ENCODE measurements around the gene CDH13. TPM values are rescaled to one million over a fixed set of nuclear protein-coding genes. Genes with fewer than 3 reads are reported as not detected.

Gene CDH13
- total and polyA plus RNA-seq, 2 donors (not counting 3 experiments of a cell fraction or from before 2014, with no cell fraction given), result 96.6 to 124 TPM

- H3K4me3 ChIP-seq (replicated peaks in 1 of 3; ENCODE audit: insufficient read depth in 1 of 3, low read depth in 1 of 3, low read length in 3 of 3), result no peak overlapping the region
- TF ChIP-seq, protein P1, sequence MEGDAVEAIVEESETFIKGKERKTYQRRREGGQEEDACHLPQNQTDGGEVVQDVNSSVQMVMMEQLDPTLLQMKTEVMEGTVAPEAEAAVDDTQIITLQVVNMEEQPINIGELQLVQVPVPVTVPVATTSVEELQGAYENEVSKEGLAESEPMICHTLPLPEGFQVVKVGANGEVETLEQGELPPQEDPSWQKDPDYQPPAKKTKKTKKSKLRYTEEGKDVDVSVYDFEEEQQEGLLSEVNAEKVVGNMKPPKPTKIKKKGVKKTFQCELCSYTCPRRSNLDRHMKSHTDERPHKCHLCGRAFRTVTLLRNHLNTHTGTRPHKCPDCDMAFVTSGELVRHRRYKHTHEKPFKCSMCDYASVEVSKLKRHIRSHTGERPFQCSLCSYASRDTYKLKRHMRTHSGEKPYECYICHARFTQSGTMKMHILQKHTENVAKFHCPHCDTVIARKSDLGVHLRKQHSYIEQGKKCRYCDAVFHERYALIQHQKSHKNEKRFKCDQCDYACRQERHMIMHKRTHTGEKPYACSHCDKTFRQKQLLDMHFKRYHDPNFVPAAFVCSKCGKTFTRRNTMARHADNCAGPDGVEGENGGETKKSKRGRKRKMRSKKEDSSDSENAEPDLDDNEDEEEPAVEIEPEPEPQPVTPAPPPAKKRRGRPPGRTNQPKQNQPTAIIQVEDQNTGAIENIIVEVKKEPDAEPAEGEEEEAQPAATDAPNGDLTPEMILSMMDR (IDR thresholded peaks at IDR 0.05; ENCODE audit: extremely low read depth in 1 of 2, insufficient read depth in 1 of 2, low read depth in 1 of 2, low read length in 2 of 2), result no peak
- TF ChIP-seq POLR2A (IDR thresholded peaks at IDR 0.05; ENCODE audit: low read depth, low read length) (no peak), FOS (IDR thresholded peaks at IDR 0.05; ENCODE audit: borderline replicate concordance, insufficient read depth, low read length) (no peak), JUN (IDR thresholded peaks at IDR 0.05; ENCODE audit: borderline replicate concordance, insufficient read depth, insufficient read length, low read depth) (no peak), MYC (IDR thresholded peaks at IDR 0.05; ENCODE audit: low read depth, low read length) (no peak), POLR2AphosphoS5 (IDR thresholded peaks at IDR 0.05; ENCODE audit: insufficient read depth, low read depth, low read length) (no peak), EZH2 (IDR thresholded peaks at IDR 0.05; ENCODE audit: borderline replicate concordance, low read depth, low read length, severe bottlenecking) (no peak)
- TF ChIP-seq, protein P2, sequence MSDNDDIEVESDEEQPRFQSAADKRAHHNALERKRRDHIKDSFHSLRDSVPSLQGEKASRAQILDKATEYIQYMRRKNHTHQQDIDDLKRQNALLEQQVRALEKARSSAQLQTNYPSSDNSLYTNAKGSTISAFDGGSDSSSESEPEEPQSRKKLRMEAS (IDR thresholded peaks at IDR 0.05; ENCODE audit: insufficient read depth, insufficient read length), result no peak
- H3K9ac ChIP-seq (replicated peaks; ENCODE audit: extremely low read depth, insufficient read depth, low read length), result no peak overlapping the region
- dilution Hi-C loops (cut with MboI; ENCODE audit: extremely low pct_ligation_motif_present, low sequenced_read_pairs), result no loop called here
- no peak for DNase-seq (ENCODE audit: low read depth, low spot score)
- no peak overlapping the region for H3K4me2 ChIP-seq (ENCODE audit: insufficient read depth, low read length)
- peaks cover 27% of the 10 kb centered on the region for H3K4me1 ChIP-seq (ENCODE audit: control insufficient read depth, extremely low read depth, insufficient read depth, low read length)
- H3K36me3 ChIP-seq (ENCODE audit: control insufficient read depth in 2 of 2, extremely low read depth in 1 of 2, insufficient read depth in 2 of 2, low read length in 2 of 2), result no peaks in the 10 kb centered on the region
- no peaks in the 10 kb centered on the region for H3K27me3 ChIP-seq (ENCODE audit: control insufficient read depth in 2 of 2, insufficient read depth in 2 of 2, low read length in 2 of 2)
- H3K9me3 ChIP-seq (replicated peaks; ENCODE audit: control insufficient read depth, insufficient read depth, low read length), result no peaks in the 10 kb centered on the region
- no peak overlapping the region for H3K27ac ChIP-seq (ENCODE audit: insufficient read depth, low read depth, low read length)
- ChIA-PET CTCF (interaction anchor here (1.5 kb wide), 1 partner anchor 76 kb away, joined by 3 read pairs; no protein-coding TSS in a partner anchor), POLR2A (no interaction called here)
- H3K79me2 ChIP-seq (ENCODE audit: control insufficient read depth, insufficient read depth, low read length), result no peaks in the 10 kb centered on the region
- H3K9me1 ChIP-seq (replicated peaks; ENCODE audit: control insufficient read depth, extremely low read depth, insufficient read depth, low read length), result no peaks in the 10 kb centered on the region
- no TSS peak for BruUV-seq (replicated peaks)
- no peak overlapping the region for H2AFZ ChIP-seq (ENCODE audit: low read depth, low read length)
- H4K20me1 ChIP-seq (replicated peaks; ENCODE audit: control insufficient read depth, extremely low read depth, insufficient read depth, low read length), result no peaks in the 10 kb centered on the region
- no peak for FAIRE-seq
- intact Hi-C loops (cut with micrococcal nuclease), result loop anchor here (2.0 kb wide), 3 partner anchors 35 to 307 kb away; no protein-coding TSS in a partner anchor
Measured at GRCh38 chr16:82935766-82936165, 309.0 kb downstream of the CDH13 start.

Measured in endothelial cell of umbilical vein (primary cell).